Pericardium fibroblast (primary cell): ENCODE results near the gene TAS2R20. TPM values are rescaled to one million over a fixed set of nuclear protein-coding genes. Genes with fewer than 3 reads are reported as not detected.

ENCODE experiments used
- total RNA-seq: library from RNA; depleted of rRNA; stranded (reverse); fragments of >200 nt; gene quantifications from 2 replicates; pipeline ENCODE4 v1.2.3, GENCODE V29; 2015

Gene TAS2R20
- 0.68 and 0.93 TPM in 2 replicates for total RNA-seq

GRCh38 chr12:10998204-10998603, at the start of gene TAS2R20:
Gene TAS2R20 (minus strand): TSS chr12:10998304. CDS start chr12:10997875, 429 bp downstream.

GRCh38 chr12:11031307-11031706, 33.2 kb upstream of the TAS2R20 start, which contains the start of gene TAS2R31:
Gene TAS2R31 (minus strand): TSS chr12:11031407. CDS start chr12:11031335, 72 bp downstream.

GRCh38 chr12:11022520-11022919, 24.4 kb upstream of the TAS2R20 start, which contains the start of gene TAS2R19:
Gene TAS2R19 (minus strand): TSS chr12:11022620. CDS start chr12:11022571, 49 bp downstream.

GRCh38 chr12:10986812-10987211, 11.3 kb downstream of the TAS2R20 start, which contains the start of gene TAS2R50:
Gene TAS2R50 (minus strand): TSS chr12:10986912. CDS start chr12:10986860, 52 bp downstream.

Other genes with a start within 250 kb of the TAS2R20 start
- not detected in 2 replicates for gene TAS2R7, start 195.7 kb downstream of the TAS2R20 start, total RNA-seq
- gene TAS2R8, start 191.0 kb downstream of the TAS2R20 start, total RNA-seq: not detected in 2 replicates
- gene TAS2R9, start 188.1 kb downstream of the TAS2R20 start, total RNA-seq: not detected in 2 replicates
- 0.26 TPM in 1 of 2 replicates, not detected in the other for gene TAS2R10, start 171.9 kb downstream of the TAS2R20 start, total RNA-seq
- not detected in 2 replicates for gene PRR4, start 148.8 kb downstream of the TAS2R20 start, total RNA-seq
- gene PRH1, start 114.0 kb downstream of the TAS2R20 start, total RNA-seq: 2.6 and 4.1 TPM in 2 replicates
- not detected in 2 replicates for gene TAS2R13, start 88.7 kb downstream of the TAS2R20 start, total RNA-seq
- gene PRH2, start 69.1 kb downstream of the TAS2R20 start, total RNA-seq: 2.3 TPM in 1 of 2 replicates, not detected in the other
- 2.1 and 6.3 TPM in 2 replicates for gene TAS2R14, start 59.0 kb downstream of the TAS2R20 start, total RNA-seq
- gene TAS2R50, start 11.4 kb downstream of the TAS2R20 start, total RNA-seq: 0.43 TPM in 1 of 2 replicates, not detected in the other
- 0.17 and 0.35 TPM in 2 replicates for gene TAS2R19, start 24.3 kb upstream of the TAS2R20 start, total RNA-seq
- 0.35 TPM in 1 of 2 replicates, not detected in the other for gene TAS2R31, start 33.1 kb upstream of the TAS2R20 start, total RNA-seq
- not detected in 2 replicates for gene TAS2R46, start 64.0 kb upstream of the TAS2R20 start, total RNA-seq
- not detected in 2 replicates for gene TAS2R43, start 94.0 kb upstream of the TAS2R20 start, total RNA-seq
- 0.12 and 0.26 TPM in 2 replicates for gene TAS2R30, start 136.3 kb upstream of the TAS2R20 start, total RNA-seq
- gene SMIM10L1, start 172.9 kb upstream of the TAS2R20 start, total RNA-seq: 6.4 and 6.7 TPM in 2 replicates
- gene TAS2R42, start 188.6 kb upstream of the TAS2R20 start, total RNA-seq: not detected in 2 replicates